Colonic mucosa (tissue), 4 donors: ENCODE results near the gene CASP12. TPM values are rescaled to one million over a fixed set of nuclear protein-coding genes. Genes with fewer than 3 reads are reported as not detected.
A peak's percentile ranks its signal among the peaks of the same experiment; 100 is the strongest.

Source experiments
- DNase-seq: peaks from one replicate; pipeline ENCODE4 v3.0.0-alpha.2; 2020
- H3K27ac ChIP-seq: fragments of 200-600 bp; one replicate; pipeline ENCODE4 v1.8.0; 2021
- H3K27me3 ChIP-seq: fragments of 200-600 bp; one replicate; pipeline ENCODE4 v1.8.0; 2021
- H3K36me3 ChIP-seq: fragments of 200-600 bp; one replicate; pipeline ENCODE4 v1.8.0; 2021
- H3K4me1 ChIP-seq: fragments of 200-600 bp; one replicate; pipeline ENCODE4 v1.8.0; 2021; ENCODE audit warnings: mild to moderate bottlenecking
- H3K4me3 ChIP-seq: fragments of 200-600 bp; one replicate; pipeline ENCODE4 v1.8.0; 2021
- H3K9ac ChIP-seq, 2 donors: one replicate each; pipeline ENCODE4 v1.7.0; 2013; ENCODE audit warnings: control low read depth in 2 of 2, low read depth in 2 of 2, low read length in 2 of 2
- H3K9me3 ChIP-seq: fragments of 200-600 bp; one replicate; pipeline ENCODE4 v1.8.0; 2021
- CTCF ChIP-seq: fragments of 200-600 bp; IDR thresholded peaks from one replicate; pipeline ENCODE4 v1.8.0; 2022; ENCODE audit warnings: antibody characterized with exemption, mild to moderate bottlenecking
- intact Hi-C: fragments of 100-400 bp; cut with DNase I; formaldehyde crosslinking; loops from one replicate; pipeline ENCODE4 v1.14.1; 2022
- total RNA-seq, 2 donors: library from RNA; stranded (reverse); fragmentation: NEBNext Ultra II Directional in 1 of 2; extraction: Animal tissue kit (Norgen Biotek cat#: 25700) in 1 of 2; gene quantifications; one replicate each; pipeline ENCODE4 v1.2.1, GENCODE V29; 2021
- donor health status: healthy.
- donor health status: DM: no; HTN: no; CAD: no.
- donor health status: DM: no; HTN: no; CAD: no.

The CASP12 gene
- total RNA-seq, 2 donors from 2014 or later, result 0.27 TPM; not detected in 1

- H3K27ac ChIP-seq, result no peak overlapping the region
- H3K4me3 ChIP-seq, result no peak overlapping the region
- intact Hi-C loops, result no loop called here
- TF ChIP-seq CTCF, result no peak
- H3K9me3 ChIP-seq, result no peaks in the 10 kb centered on the region
- no peaks in the 10 kb centered on the region for H3K27me3 ChIP-seq
- no peaks in the 10 kb centered on the region for H3K4me1 ChIP-seq
- H3K36me3 ChIP-seq, result no peaks in the 10 kb centered on the region
- no peak overlapping the region for H3K9ac ChIP-seq
- DNase-seq, result no peak
Observed at GRCh38 chr11:104928811-104929210, 30.6 kb upstream of the CASP12 start.

GRCh38 chr11:104926771-104927611, 28.7 kb upstream of the CASP12 start:
- intact Hi-C loops, result no loop called here
- DNase-seq, result no peak
- H3K9ac ChIP-seq, result no peak overlapping the region
- H3K27me3 ChIP-seq, result no peaks in the 10 kb centered on the region
- no peaks in the 10 kb centered on the region for H3K36me3 ChIP-seq
- no peak overlapping the region for H3K27ac ChIP-seq
- H3K4me1 ChIP-seq, result no peaks in the 10 kb centered on the region
- TF ChIP-seq CTCF, result no peak
- no peak overlapping the region for H3K4me3 ChIP-seq
- no peaks in the 10 kb centered on the region for H3K9me3 ChIP-seq

GRCh38 chr11:104925850-104926249, 27.6 kb upstream of the CASP12 start:
- no peak for TF ChIP-seq CTCF
- Histone ChIP-seq H3K36me3 (no peaks in the 10 kb centered on the region), H3K27ac (no peak overlapping the region), H3K4me3 (no peak overlapping the region), H3K9ac (no peak overlapping the region), H3K4me1 (no peaks in the 10 kb centered on the region), H3K27me3 (no peaks in the 10 kb centered on the region), H3K9me3 (no peaks in the 10 kb centered on the region)
- intact Hi-C loops, result no loop called here
- no peak for DNase-seq

GRCh38 chr11:104918113-104918824, 20.0 kb upstream of the CASP12 start:
- TF ChIP-seq CTCF, result no peak
- Histone ChIP-seq H3K27ac (peak overlapping the region; percentile 62), H3K27me3 (no peaks in the 10 kb centered on the region), H3K4me3 (peak overlapping the region; percentile 24), H3K9me3 (no peaks in the 10 kb centered on the region), H3K4me1 (no peaks in the 10 kb centered on the region), H3K36me3 (no peaks in the 10 kb centered on the region), H3K9ac (peak overlapping the region in 1 of 2 donors; percentile 62)
- no peak for DNase-seq
- intact Hi-C loops, result no loop called here

- no peak for TF ChIP-seq CTCF
- no peaks in the 10 kb centered on the region for H3K9me3 ChIP-seq
- H3K4me1 ChIP-seq, result no peaks in the 10 kb centered on the region
- H3K27me3 ChIP-seq, result no peaks in the 10 kb centered on the region
- H3K9ac ChIP-seq, result peak overlapping the region in 1 of 2 donors; percentile 62
- H3K36me3 ChIP-seq, result no peaks in the 10 kb centered on the region
- H3K4me3 ChIP-seq, result peak overlapping the region; percentile 24
- no peak for DNase-seq
- intact Hi-C loops, result no loop called here
- peak overlapping the region; percentile 62 for H3K27ac ChIP-seq
Observed at GRCh38 chr11:104917271-104918112, 19.2 kb upstream of the CASP12 start.
